Activated naive CD8-positive, alpha-beta T cell treated with anti-CD3 and anti-CD28 coated beads, Interleukin-2, amount 50 U/mL, for 16 hours (primary cell): ENCODE results near the gene NKPD1.

Experiments
- DNase-seq: peaks from one replicate; pipeline ENCODE4 v3.0.0-alpha.2; 2020; ENCODE audit warnings: low read depth, low spot score

NKPD1 gene

GRCh38 chr19:45154064-45154827 lies 6.5 kb downstream of the NKPD1 start:
- DNase-seq: no peak

- no peak for DNase-seq
These were observed 7.3 kb downstream of the NKPD1 start for GRCh38 chr19:45153339-45154063.

GRCh38 chr19:45152504-45153338 lies 8.1 kb downstream of the NKPD1 start:
- DNase-seq: no peak

- no peak for DNase-seq
These were observed 8.8 kb downstream of the NKPD1 start for GRCh38 chr19:45151821-45152503.

GRCh38 chr19:45151320-45151719 lies 9.5 kb downstream of the NKPD1 start:
- DNase-seq: no peak

- DNase-seq: no peak
These were observed 10.0 kb downstream of the NKPD1 start for GRCh38 chr19:45150751-45151281.

- DNase-seq: no peak
These were observed 10.6 kb downstream of the NKPD1 start for GRCh38 chr19:45150180-45150579.

GRCh38 chr19:45149129-45149528 lies 11.7 kb downstream of the NKPD1 start:
- DNase-seq: no peak

GRCh38 chr19:45147835-45148676 lies 12.7 kb downstream of the NKPD1 start:
- DNase-seq: no peak

- no peak for DNase-seq
These were observed 14.0 kb downstream of the NKPD1 start for GRCh38 chr19:45146741-45147205.

GRCh38 chr19:45146251-45146650 lies 14.5 kb downstream of the NKPD1 start:
- no peak for DNase-seq

- no peak for DNase-seq
These were observed 15.3 kb downstream of the NKPD1 start for GRCh38 chr19:45145270-45146189.

- DNase-seq: no peak
These were observed 16.1 kb downstream of the NKPD1 start for GRCh38 chr19:45144431-45145269.

GRCh38 chr19:45142726-45143110 lies 18.1 kb downstream of the NKPD1 start:
- no peak for DNase-seq

- DNase-seq: no peak
These were observed 18.6 kb downstream of the NKPD1 start for GRCh38 chr19:45142016-45142725.

GRCh38 chr19:45141203-45141900 lies 19.4 kb downstream of the NKPD1 start:
- no peak for DNase-seq

- DNase-seq: no peak
These were observed 20.2 kb downstream of the NKPD1 start for GRCh38 chr19:45140533-45140932.
